MM.1S (cell line): ENCODE results near the gene FRAS1.

Experiments
- EZH2phosphoT487 ChIP-seq: fragments of 300-600 bp; sonication (generic); IDR thresholded peaks from 2 replicates; pipeline ENCODE4 v1.6.1; 2018; ENCODE audit warnings: antibody characterized with exemption, low read length
- TF ChIP-seq, protein P1 (sequence below): fragments of 300-600 bp; sonication (generic); IDR thresholded peaks from 2 replicates; pipeline ENCODE4 v1.5.1; 2016; ENCODE audit warnings: antibody characterized with exemption, low read length, mixed read lengths

DNA sequence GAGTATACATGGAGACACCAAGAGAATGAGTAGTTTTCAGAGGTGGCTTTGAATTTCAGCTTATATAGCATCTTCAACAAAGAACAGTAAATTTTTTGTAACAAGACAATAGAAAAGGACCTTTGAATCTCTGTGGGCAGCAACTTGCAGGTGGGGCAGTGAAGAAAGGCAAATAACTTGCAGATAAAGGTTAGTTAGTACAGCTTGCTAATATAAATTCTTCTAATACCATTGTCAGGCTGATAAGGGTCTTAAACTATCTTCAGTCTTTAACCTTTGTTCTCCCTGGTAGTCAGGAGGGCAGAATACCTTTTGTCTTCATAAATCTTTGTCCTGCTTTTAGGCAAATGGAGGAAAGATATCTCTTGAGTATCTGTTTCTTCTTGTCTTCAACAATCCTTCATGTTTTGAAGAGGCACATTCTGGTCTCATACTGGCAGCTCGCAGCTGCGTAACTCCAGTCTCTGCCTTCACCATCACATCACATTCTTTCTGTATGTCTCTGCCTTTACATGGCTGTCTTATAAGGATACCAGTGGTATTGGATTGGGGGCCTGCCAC lies 510.5 kb downstream of the FRAS1 start:
- TF ChIP-seq EZH2phosphoT487, result no peak
- TF ChIP-seq, protein P1, sequence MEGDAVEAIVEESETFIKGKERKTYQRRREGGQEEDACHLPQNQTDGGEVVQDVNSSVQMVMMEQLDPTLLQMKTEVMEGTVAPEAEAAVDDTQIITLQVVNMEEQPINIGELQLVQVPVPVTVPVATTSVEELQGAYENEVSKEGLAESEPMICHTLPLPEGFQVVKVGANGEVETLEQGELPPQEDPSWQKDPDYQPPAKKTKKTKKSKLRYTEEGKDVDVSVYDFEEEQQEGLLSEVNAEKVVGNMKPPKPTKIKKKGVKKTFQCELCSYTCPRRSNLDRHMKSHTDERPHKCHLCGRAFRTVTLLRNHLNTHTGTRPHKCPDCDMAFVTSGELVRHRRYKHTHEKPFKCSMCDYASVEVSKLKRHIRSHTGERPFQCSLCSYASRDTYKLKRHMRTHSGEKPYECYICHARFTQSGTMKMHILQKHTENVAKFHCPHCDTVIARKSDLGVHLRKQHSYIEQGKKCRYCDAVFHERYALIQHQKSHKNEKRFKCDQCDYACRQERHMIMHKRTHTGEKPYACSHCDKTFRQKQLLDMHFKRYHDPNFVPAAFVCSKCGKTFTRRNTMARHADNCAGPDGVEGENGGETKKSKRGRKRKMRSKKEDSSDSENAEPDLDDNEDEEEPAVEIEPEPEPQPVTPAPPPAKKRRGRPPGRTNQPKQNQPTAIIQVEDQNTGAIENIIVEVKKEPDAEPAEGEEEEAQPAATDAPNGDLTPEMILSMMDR, result no peak
